ENCODE data around the gene APOC4. TPM values are rescaled to one million over a fixed set of nuclear protein-coding genes. Genes with fewer than 3 reads are reported as not detected.
"Not testable (repeated sequence)": the region's sequence is repeated elsewhere in the genome, so short reads cannot be mapped to it uniquely, and the experiment has no call there.

The APOC4 gene
- total RNA-seq (2014; rRNA removed): not detected in 2 replicates
- not detected for polyA plus RNA-seq (2012)

- DNase-seq (ENCODE audit: low read depth): no peak
Observed at GRCh38 chr19:44942067-44942571, at the start of gene APOC4. TSS of gene APOC4 (plus strand) at chr19:44942237. CDS start at chr19:44942278, 41 bp downstream.

GRCh38 chr19:44892932-44893331, 49.1 kb upstream of the APOC4 start:
- no peak for DNase-seq (ENCODE audit: low read depth)

GRCh38 chr19:44893332-44894051, 48.5 kb upstream of the APOC4 start:
- no peak for DNase-seq (ENCODE audit: low read depth)

GRCh38 chr19:44894052-44894400, 48.0 kb upstream of the APOC4 start:
- DNase-seq (ENCODE audit: low read depth): no peak

GRCh38 chr19:44894946-44895345, 47.1 kb upstream of the APOC4 start:
- DNase-seq (ENCODE audit: low read depth): no peak

GRCh38 chr19:44897835-44898234, 44.2 kb upstream of the APOC4 start:
- DNase-seq (ENCODE audit: low read depth): no peak

- no peak for DNase-seq (ENCODE audit: low read depth)
Observed at GRCh38 chr19:44900328-44901244, 41.5 kb upstream of the APOC4 start.

- DNase-seq (ENCODE audit: low read depth): no peak
Observed at GRCh38 chr19:44903216-44903601, 38.8 kb upstream of the APOC4 start.

GRCh38 chr19:44903602-44904425, 38.2 kb upstream of the APOC4 start:
- peak; percentile 62 for DNase-seq (ENCODE audit: low read depth)

GRCh38 chr19:44904426-44904994, 37.5 kb upstream of the APOC4 start:
- DNase-seq (ENCODE audit: low read depth): no peak

- no peak for DNase-seq (ENCODE audit: low read depth)
Observed at GRCh38 chr19:44905437-44906160, 36.4 kb upstream of the APOC4 start, which contains the start of gene APOE. TSS of gene APOE (plus strand) at chr19:44905796. CDS start at chr19:44906625, 829 bp downstream.

- no peak for DNase-seq (ENCODE audit: low read depth)
Observed at GRCh38 chr19:44907613-44908012, 34.4 kb upstream of the APOC4 start.

- no peak for DNase-seq (ENCODE audit: low read depth)
Observed at GRCh38 chr19:44908074-44908835, 33.8 kb upstream of the APOC4 start.

- no peak for DNase-seq (ENCODE audit: low read depth)
Observed at GRCh38 chr19:44908836-44909261, 33.2 kb upstream of the APOC4 start.

GRCh38 chr19:44909775-44910174, 32.3 kb upstream of the APOC4 start:
- DNase-seq (ENCODE audit: low read depth): no peak

- DNase-seq (ENCODE audit: low read depth): not testable (repeated sequence)
Observed at GRCh38 chr19:44911896-44912295, 30.1 kb upstream of the APOC4 start.

- DNase-seq (ENCODE audit: low read depth): peak; percentile 74
Observed at GRCh38 chr19:44912854-44913253, 29.2 kb upstream of the APOC4 start.

- DNase-seq (ENCODE audit: low read depth): not testable (repeated sequence)
Observed at GRCh38 chr19:44913512-44914432, 28.3 kb upstream of the APOC4 start.
